ENCODE data around the gene LGALSL.

Gene LGALSL

GRCh38 chr2:64453770-64454385 lies at the start of gene LGALSL:
Gene LGALSL, plus strand, starts transcription at chr2:64454162. Its CDS starts 384 bp downstream, at chr2:64454546.
- TF ChIP-seq GATA2 (IDR thresholded peaks at IDR 0.05; ENCODE audit: low read depth, low read length) (no peak), GATA3 (IDR thresholded peaks at IDR 0.05; ENCODE audit: low read depth, low read length) (no peak)

- TF ChIP-seq GATA2 (IDR thresholded peaks at IDR 0.05; ENCODE audit: low read depth, low read length) (no peak), GATA3 (IDR thresholded peaks at IDR 0.05; ENCODE audit: low read depth, low read length) (no peak)
Measured at GRCh38 chr2:64404743-64405142, 49.2 kb upstream of the LGALSL start.

- TF ChIP-seq GATA2 (IDR thresholded peaks at IDR 0.05; ENCODE audit: low read depth, low read length) (no peak), GATA3 (IDR thresholded peaks at IDR 0.05; ENCODE audit: low read depth, low read length) (no peak)
Measured at GRCh38 chr2:64405581-64406406, 48.2 kb upstream of the LGALSL start.

- TF ChIP-seq GATA3 (IDR thresholded peaks at IDR 0.05; ENCODE audit: low read depth, low read length) (no peak), GATA2 (IDR thresholded peaks at IDR 0.05; ENCODE audit: low read depth, low read length) (no peak)
Measured at GRCh38 chr2:64406407-64406774, 47.6 kb upstream of the LGALSL start.

- TF ChIP-seq GATA3 (IDR thresholded peaks at IDR 0.05; ENCODE audit: low read depth, low read length) (no peak), GATA2 (IDR thresholded peaks at IDR 0.05; ENCODE audit: low read depth, low read length) (no peak)
Measured at GRCh38 chr2:64408031-64408430, 45.9 kb upstream of the LGALSL start.

- no peak for TF ChIP-seq GATA2 (IDR thresholded peaks at IDR 0.05; ENCODE audit: low read depth, low read length)
- TF ChIP-seq GATA3 (IDR thresholded peaks at IDR 0.05; ENCODE audit: low read depth, low read length): no peak
Measured at GRCh38 chr2:64410671-64411070, 43.3 kb upstream of the LGALSL start.

GRCh38 chr2:64412671-64413070 lies 41.3 kb upstream of the LGALSL start:
- TF ChIP-seq GATA3 (IDR thresholded peaks at IDR 0.05; ENCODE audit: low read depth, low read length): no peak
- no peak for TF ChIP-seq GATA2 (IDR thresholded peaks at IDR 0.05; ENCODE audit: low read depth, low read length)

GRCh38 chr2:64414736-64415435 lies 39.1 kb upstream of the LGALSL start:
- TF ChIP-seq GATA2 (IDR thresholded peaks at IDR 0.05; ENCODE audit: low read depth, low read length) (no peak), GATA3 (IDR thresholded peaks at IDR 0.05; ENCODE audit: low read depth, low read length) (no peak)

- no peak for TF ChIP-seq GATA3 (IDR thresholded peaks at IDR 0.05; ENCODE audit: low read depth, low read length)
- no peak for TF ChIP-seq GATA2 (IDR thresholded peaks at IDR 0.05; ENCODE audit: low read depth, low read length)
Measured at GRCh38 chr2:64417624-64418023, 36.3 kb upstream of the LGALSL start.

GRCh38 chr2:64419596-64420165 lies 34.3 kb upstream of the LGALSL start:
- TF ChIP-seq GATA2 (IDR thresholded peaks at IDR 0.05; ENCODE audit: low read depth, low read length) (no peak), GATA3 (IDR thresholded peaks at IDR 0.05; ENCODE audit: low read depth, low read length) (no peak)

- TF ChIP-seq GATA3 (IDR thresholded peaks at IDR 0.05; ENCODE audit: low read depth, low read length): no peak
- no peak for TF ChIP-seq GATA2 (IDR thresholded peaks at IDR 0.05; ENCODE audit: low read depth, low read length)
Measured at GRCh38 chr2:64420677-64421076, 33.3 kb upstream of the LGALSL start.

GRCh38 chr2:64421201-64421600 lies 32.8 kb upstream of the LGALSL start:
- TF ChIP-seq GATA2 (IDR thresholded peaks at IDR 0.05; ENCODE audit: low read depth, low read length): no peak
- TF ChIP-seq GATA3 (IDR thresholded peaks at IDR 0.05; ENCODE audit: low read depth, low read length): no peak

GRCh38 chr2:64422466-64422865 lies 31.5 kb upstream of the LGALSL start:
- TF ChIP-seq GATA2 (IDR thresholded peaks at IDR 0.05; ENCODE audit: low read depth, low read length) (no peak), GATA3 (IDR thresholded peaks at IDR 0.05; ENCODE audit: low read depth, low read length) (no peak)

- no peak for TF ChIP-seq GATA2 (IDR thresholded peaks at IDR 0.05; ENCODE audit: low read depth, low read length)
- TF ChIP-seq GATA3 (IDR thresholded peaks at IDR 0.05; ENCODE audit: low read depth, low read length): no peak
Measured at GRCh38 chr2:64423303-64423702, 30.7 kb upstream of the LGALSL start.

Data from SH-SY5Y (cell line).